GM18505 (cell line): ENCODE measurements around the gene PATJ.
"Not testable (repeated sequence)": the region's sequence is repeated elsewhere in the genome, so short reads cannot be mapped to it uniquely, and the experiment has no call there.

ENCODE experiments used
- ATAC-seq: cut with Tn5 transposase; IDR thresholded peaks from one replicate; pipeline ENCODE4 v1.9.1; 2021; ENCODE audit not compliant: unreplicated experiment
- POLR2A ChIP-seq: IDR thresholded peaks from 4 replicates; pipeline ENCODE4 v1.6.1; 2011; ENCODE audit warnings: borderline replicate concordance; ENCODE audit not compliant: insufficient read depth, insufficient read length; ENCODE audit errors: extremely low read depth

Gene PATJ, protein sequence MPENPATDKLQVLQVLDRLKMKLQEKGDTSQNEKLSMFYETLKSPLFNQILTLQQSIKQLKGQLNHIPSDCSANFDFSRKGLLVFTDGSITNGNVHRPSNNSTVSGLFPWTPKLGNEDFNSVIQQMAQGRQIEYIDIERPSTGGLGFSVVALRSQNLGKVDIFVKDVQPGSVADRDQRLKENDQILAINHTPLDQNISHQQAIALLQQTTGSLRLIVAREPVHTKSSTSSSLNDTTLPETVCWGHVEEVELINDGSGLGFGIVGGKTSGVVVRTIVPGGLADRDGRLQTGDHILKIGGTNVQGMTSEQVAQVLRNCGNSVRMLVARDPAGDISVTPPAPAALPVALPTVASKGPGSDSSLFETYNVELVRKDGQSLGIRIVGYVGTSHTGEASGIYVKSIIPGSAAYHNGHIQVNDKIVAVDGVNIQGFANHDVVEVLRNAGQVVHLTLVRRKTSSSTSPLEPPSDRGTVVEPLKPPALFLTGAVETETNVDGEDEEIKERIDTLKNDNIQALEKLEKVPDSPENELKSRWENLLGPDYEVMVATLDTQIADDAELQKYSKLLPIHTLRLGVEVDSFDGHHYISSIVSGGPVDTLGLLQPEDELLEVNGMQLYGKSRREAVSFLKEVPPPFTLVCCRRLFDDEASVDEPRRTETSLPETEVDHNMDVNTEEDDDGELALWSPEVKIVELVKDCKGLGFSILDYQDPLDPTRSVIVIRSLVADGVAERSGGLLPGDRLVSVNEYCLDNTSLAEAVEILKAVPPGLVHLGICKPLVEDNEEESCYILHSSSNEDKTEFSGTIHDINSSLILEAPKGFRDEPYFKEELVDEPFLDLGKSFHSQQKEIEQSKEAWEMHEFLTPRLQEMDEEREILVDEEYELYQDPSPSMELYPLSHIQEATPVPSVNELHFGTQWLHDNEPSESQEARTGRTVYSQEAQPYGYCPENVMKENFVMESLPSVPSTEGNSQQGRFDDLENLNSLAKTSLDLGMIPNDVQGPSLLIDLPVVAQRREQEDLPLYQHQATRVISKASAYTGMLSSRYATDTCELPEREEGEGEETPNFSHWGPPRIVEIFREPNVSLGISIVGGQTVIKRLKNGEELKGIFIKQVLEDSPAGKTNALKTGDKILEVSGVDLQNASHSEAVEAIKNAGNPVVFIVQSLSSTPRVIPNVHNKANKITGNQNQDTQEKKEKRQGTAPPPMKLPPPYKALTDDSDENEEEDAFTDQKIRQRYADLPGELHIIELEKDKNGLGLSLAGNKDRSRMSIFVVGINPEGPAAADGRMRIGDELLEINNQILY (N-terminal part only)

DNA sequence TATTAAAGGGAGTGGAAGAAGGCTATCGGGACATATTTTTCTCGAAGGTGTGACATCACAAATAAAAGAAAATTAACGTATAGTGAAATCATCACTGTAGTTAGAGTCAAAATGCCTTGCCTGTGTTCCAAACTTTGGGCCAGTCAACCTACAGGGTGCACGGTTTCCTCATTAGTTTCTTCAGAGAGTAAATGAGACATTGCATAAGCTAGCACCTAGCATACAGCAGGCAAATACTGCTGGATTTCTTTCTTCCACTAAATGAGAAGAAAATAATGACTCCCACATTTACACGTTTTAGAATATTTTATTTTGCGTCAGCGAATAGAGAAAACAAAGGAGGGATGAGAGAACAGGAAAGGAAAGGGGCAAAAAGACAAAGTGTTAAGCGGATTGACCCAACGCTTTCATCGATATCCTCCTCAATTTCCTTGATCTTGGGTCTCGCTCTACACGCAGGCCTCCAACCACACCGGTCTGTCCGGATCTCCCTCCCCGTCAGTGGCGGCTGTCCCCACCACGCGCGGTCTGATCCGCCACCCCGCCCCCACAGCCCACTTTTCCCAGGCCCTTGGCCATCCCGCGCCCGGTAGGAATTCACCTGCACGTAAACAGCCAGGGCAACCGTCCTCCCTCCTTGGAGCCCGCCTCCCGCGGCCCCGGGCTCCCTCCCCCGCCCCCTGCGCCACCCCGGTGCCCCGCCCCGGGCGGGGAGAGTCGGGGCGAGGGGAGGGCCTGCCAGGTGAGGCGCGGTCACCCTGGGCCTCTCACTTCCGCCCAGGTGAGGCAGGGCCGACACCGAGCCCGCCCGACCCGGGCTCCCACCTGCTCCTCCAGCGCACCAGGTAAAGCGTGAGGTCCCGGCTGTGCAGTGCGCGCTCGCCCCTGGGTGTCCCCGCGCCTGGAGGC is at the start of gene PATJ:
PATJ (plus strand) TSS at position 770 of the 909 bp plus-strand sequence. CDS start 20,413 bp downstream, outside the sequence.
- no peak for TF ChIP-seq POLR2A
- ATAC-seq: peak; percentile 83

DNA sequence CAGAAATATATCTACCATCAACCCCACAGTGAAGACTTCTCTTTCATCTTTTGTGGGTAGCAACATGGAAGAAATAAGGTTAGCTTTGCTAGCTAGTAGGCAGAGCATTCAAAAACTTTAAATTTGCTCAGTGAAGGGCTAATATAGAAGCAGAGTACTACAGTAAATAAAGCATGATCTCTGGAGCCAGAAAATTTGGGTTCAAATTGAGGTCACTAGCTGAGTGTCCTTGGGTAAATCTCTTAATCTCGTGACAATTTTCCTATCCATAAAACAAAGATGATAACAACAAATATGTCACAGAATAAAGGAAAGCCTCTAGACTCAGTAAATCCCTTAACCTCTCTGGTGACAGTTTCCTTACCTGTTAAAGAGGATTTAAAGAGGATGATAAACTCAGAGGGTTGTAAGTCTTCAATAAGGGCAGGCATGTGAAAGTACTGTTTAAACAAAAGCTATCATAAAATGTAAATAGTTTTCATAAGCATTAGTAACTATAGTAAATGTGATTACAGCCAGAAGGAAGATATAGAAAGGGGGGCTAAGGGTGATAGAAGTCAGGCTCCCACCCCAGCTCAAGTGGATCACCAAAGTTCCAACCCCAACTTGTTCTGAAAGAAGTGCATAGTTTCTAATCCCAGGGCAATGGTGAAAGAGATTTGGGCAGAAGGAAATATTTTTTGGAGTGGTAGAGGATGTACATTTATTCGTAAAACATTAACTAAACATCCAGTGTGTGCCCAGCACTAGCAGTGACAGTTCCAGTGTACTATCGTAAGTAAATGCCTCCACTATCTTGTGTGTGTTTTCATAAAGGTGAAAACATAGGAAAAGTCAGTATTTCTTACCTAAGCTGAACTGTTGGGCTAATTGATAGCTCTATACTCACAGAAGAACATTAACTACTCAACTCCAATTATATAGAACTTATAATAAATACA is 42.1 kb upstream of the PATJ start:
- TF ChIP-seq POLR2A: no peak
- ATAC-seq: no peak

DNA sequence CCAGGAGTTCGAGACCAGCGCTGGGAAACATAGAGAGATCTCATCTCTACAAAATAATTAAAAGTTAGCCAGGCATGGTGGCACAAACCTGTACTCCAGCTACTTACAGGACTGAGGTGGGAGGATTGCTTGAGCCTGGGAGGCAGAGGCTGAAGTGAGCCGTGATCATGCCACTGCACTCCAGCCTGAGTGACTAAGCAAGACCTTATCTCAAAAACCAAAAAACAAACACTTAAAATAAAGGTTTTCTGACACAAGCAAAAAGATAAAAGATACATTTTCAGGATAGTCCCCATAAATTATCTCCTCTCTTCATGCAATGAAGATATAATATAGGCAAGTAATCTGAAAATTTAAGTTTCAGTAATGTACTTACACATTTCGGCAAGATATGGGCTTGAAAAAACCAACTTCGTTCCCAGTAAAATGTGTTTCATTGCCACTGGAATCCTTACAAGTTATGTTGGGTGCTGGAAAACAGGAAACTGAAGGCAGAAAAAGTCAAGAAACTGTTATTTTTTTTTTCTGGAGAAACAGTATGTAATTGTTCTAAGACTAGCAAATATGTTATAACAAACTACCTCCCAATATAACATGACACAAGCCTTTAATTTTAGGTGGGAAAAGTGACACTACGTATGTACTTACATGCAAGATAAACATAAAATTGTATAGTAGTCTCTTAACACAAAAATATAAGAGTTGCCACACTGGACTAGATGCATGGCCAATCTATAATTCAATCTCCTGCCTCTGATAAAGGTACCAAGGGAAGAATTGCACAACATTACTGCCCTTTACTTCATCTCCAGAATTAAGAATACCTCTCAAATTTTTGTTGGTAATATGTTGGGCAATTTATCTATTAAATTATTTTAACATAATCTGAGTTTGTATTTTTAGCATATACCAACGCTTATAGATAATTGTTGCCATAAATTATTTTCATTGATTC is 33.0 kb upstream of the PATJ start:
- no peak for ATAC-seq
- no peak for TF ChIP-seq POLR2A

DNA sequence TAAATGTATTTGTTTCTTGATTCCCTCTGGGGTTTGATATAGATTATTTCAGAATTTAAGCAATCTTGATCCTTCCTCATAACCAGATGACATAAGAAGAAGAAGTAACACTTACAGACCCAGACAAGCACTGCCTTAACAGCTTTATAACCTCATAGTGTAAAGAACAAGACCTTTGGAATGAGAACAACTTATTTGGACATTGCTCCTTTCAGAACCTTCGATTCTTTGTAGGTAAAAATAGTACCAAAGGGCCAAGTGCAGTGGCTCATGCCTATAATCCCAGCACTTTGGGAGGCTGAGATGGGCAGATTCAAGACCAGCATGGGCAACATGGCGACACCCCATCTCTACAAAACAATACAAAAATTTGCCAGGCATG is 32.4 kb upstream of the PATJ start:
- ATAC-seq: no peak

DNA sequence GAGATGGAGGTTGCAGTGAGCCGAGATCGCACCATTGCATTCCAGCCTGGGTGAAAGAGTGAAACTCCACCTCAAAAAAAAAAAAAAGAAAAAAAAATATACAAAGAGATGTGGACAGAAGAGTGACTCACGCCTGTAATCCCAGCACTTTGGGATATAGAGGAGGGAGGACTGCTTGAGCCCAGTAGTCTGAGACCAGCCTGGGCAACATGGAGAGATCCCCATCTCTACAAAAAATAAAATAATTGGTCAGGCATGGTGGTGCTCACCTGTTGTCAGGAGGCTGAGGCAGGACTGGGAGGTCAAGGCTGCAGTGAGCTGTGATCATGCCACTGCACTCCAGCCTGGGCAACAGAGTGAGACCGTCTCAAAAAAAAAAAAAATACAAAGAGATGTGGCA is 31.0 kb upstream of the PATJ start:
- not testable (repeated sequence) for ATAC-seq

More for the DNA sequence above, 32.4 kb upstream of the PATJ start:
- no peak for TF ChIP-seq POLR2A

DNA sequence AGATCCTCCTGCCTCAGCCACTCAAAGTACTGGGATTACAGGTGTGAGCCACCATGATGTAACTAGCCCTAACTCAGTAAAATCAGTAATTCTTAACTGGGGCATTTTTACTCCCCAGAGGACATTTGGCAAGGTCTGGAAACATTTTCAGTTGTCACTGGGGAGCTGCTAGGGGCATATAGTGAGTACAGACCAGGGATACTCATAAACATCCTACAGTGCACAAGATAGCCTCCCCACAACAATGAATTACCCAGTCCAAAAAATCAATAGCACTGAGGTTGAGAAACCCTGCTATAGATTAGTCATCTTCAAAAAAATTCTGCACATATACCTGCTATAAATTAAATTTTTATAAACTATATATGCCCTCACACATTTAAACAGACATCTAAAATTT is 30.3 kb upstream of the PATJ start:
- no peak for ATAC-seq

DNA sequence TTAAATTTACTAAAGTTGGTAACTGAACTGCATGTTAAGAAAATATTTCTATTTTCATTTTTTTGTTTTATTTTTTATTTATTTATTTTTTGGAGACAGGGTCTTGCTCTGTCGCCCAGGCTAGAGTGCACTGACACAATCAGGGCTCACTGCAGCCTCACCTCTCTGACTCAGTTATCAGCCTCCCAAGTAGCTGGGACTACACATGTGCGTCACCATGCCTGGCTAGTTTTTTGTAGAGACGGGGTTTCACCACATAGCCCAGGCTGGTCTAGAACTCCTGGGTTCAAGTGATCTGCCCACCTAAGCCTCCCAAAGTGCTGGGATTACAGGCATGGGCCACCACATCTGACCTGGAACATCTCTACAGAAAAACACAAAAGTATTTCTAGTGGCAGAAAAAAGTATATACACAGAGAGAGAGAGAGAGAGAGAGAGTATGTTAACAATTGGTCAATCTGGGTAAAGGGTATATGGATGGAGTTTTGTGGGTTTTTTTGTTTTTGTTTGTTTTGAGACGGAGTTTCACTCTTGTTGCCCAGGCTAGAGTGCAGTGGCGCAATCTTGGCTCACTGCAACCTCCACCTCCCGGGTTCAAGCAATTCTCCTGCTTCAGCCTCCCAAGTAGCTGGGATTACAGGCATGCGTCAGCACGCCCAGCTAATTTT is 23.1 kb upstream of the PATJ start:
- not testable (repeated sequence) for ATAC-seq

More for the DNA sequence above, 30.3 kb upstream of the PATJ start:
- no peak for TF ChIP-seq POLR2A

DNA sequence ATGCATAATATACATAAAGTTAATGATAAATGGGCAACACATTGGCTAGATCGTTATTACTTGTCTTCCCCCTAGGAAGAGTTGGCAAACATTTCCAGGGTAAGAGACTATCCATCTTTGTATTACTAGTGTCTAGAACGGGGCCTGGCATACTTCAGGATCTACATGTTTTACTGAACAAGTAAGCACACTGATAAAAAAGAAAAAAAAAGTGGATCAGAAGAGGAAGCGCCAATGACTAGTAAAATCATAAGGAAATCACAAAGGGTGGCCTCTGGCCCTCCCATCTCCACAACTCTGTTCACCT is 17.8 kb upstream of the PATJ start:
- ATAC-seq: no peak
- no peak for TF ChIP-seq POLR2A

DNA sequence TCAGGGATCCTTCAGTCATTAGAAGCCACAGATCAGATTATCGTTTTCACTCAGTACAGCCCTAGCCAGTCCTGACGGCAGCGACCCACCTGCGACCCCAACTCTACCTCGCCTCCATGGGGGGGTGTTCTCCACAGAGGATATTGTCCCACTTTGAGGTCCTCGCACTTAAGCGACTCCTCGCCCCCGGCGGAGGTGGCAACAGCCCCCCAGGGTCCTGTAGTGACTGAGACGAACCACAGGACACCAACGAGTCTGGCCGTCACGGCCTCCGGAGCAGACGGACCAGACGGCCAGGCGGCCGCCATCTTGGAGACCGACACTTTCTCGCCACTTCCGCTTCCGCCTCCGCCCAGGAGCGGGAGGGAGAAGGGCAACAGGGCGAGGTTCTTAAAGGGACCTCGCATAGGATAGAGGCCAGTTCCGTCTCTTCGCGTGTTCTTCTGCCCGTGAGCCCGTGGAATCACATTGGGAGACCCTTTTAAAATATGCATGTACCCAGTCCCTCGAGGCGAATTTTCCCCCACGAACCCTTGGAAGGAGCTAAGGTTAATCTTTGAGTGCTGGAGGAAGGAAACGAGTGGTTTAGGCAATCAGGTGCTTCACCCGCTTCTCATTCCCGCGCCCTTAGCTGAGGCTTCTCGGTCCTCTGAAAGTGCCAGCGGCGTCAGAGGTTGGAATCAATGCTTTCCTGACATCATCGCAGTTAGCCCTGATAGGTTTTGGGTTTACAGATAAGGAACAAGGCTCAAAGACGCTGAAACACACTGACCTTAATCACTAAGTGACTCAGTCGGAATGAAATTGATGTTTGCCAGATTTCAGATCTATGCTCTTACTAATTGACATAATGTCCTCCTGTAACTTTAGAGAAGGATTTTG is 17.2 kb upstream of the PATJ start, which contains the start of gene TM2D1:
TM2D1 (minus strand) TSS at position 329 of the 882 bp plus-strand sequence; CDS start at position 308, 21 bp downstream.
- peak; percentile 99 for TF ChIP-seq POLR2A
- ATAC-seq: peak; percentile 100

DNA sequence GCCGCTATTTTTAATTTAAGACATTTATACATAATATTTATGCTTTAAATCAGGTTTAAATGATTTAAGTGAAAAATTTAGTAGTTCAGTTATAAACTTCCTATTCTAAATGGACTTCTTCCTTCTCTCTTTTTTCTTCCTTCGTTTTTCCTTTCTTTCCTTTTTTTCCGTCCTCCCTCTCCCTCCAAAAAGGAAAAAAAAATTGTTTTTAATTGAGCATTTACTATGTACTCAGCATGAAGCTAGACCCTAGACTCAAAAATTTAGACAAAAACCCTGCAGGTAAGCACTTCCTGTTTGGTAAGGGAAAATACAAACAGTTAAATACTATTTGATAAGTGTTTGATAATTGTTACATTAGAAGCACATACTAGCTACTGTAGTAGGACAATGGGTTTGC is 14.7 kb upstream of the PATJ start:
- TF ChIP-seq POLR2A: no peak
- ATAC-seq: no peak

DNA sequence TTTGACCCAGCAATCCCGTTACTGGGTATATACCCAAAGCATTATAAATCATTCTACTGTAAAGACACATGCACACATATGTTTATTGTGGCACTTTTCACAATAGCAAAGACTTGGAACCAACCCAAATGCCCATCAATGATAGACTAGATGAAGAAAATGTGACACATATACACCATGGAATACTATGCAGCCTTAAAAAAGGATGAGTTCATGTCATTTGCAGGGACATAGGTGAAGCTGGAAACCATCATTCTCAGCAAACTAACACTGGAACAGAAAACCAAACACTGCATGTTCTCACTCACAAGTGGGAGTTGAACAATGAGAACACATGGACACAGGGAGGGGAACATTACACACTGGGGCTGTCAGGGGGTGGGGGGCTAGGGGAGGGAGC is 11.6 kb upstream of the PATJ start:
- not testable (repeated sequence) for ATAC-seq
